Activated naive CD4-positive, alpha-beta T cell (primary cell): ENCODE results near the gene FAM234A.
"Not testable (repeated sequence)": the region's sequence is repeated elsewhere in the genome, so short reads cannot be mapped to it uniquely, and the experiment has no call there.

Experiments
- DNase-seq, 4 experiments: peaks; one replicate each; lab custom pipeline; 2025; lab: John Stamatoyannopoulos, UW

The FAM234A gene, protein sequence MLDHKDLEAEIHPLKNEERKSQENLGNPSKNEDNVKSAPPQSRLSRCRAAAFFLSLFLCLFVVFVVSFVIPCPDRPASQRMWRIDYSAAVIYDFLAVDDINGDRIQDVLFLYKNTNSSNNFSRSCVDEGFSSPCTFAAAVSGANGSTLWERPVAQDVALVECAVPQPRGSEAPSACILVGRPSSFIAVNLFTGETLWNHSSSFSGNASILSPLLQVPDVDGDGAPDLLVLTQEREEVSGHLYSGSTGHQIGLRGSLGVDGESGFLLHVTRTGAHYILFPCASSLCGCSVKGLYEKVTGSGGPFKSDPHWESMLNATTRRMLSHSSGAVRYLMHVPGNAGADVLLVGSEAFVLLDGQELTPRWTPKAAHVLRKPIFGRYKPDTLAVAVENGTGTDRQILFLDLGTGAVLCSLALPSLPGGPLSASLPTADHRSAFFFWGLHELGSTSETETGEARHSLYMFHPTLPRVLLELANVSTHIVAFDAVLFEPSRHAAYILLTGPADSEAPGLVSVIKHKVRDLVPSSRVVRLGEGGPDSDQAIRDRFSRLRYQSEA

DNA sequence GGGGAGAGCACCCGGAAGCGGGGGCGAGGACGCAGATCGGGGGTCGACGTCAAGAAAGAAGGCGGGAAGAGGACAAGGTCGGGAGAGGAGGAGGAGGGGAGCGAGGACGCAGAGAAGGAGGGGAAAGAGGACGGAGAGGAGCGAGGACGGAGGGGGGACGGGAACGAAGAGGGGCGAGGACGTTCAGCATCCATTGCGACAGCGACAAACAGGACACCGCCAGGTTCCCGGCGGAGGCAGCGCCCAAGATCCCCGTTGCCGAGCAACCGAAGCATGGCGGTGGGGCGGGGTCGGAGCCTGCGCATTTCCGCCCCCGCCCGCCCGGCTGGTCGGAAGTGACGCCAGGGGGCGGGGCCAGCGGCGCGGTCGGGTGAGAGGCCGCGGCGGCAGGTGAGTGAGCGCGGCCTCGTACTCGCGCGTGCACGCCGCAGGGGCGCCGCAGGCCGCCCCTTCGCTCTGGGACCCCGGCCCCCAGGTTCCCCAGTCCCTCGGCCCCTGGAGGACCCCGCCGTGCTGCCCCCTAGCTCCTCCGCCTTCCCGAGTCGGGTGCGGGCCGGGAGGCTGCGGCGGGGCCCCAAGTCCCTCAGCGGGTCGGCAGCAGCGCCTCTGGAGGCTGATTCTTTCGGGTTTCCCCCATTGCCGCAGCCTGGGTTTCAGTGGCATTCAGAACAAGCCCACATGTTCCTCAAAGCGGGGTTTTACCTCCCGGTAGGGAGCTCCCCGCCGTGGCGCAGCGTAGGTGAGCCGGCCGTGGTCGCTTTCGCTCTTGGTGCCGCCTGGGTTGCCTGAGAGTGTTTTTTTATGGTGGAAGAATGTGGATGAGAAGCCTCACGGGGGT, at the start of gene FAM234A:
TSS of gene FAM234A (plus strand) at position 354 of the 838 bp plus-strand sequence. CDS start 19,593 bp downstream, outside the sequence.
- DNase-seq = peak; percentile 84 to 94 (median 86)

DNA sequence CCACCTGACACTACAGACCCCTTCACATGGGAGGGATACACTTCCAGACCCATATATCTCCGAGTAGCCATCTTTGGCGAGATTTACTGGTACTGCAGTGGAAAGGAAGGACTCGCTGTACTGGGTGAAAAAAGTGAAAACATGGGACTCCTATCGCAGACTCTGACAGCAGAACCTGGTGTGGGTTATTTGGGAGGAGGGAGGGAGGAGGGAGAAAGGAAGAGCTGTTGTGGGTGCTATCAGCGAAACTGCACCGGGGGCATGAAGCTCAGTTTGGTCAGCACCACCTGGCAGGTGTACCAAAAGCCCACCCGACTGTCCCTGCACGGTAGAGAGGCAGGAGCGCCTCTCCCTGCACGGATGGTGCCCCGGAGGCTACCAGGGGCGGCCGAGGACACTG, 49.4 kb upstream of the FAM234A start:
- DNase-seq = no peak

DNA sequence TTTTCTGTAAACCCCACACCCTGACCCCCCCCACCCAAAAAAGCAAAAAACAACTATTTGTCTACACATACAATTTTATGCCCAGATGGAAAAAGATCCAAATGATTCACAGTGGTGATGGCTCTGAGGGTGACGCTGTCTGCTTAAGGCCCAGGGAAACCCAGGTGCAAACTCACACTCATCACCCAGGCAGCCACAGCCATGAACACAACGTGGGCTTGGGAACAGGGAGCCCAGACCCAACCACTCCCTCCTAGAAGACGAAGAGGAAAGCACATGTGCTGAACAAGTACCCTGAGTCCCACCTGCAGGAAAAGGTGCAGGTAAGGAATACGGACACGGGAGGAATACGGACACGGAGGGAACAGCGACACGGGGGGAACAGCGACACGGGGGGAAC, 48.9 kb upstream of the FAM234A start:
- no peak for DNase-seq

DNA sequence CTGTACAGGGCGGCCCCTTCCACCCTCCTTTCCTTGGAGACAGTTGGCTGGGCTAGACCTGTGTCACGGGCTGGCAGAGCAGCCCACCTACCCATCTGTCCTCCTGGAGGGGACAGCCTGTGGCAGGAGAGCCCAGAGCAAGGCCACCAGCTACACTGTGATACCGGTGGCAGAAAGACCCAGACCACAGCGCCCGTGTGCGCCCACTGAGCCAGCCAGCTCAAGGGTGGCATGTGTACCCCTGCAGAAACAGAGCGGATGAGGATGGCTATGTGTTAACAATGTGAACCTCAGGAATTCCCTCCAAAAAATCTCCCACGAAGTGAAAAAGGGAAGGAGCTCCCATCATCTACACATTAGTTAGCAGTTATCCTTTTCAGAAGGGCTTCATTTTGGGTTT, 47.3 kb upstream of the FAM234A start:
- no peak for DNase-seq

DNA sequence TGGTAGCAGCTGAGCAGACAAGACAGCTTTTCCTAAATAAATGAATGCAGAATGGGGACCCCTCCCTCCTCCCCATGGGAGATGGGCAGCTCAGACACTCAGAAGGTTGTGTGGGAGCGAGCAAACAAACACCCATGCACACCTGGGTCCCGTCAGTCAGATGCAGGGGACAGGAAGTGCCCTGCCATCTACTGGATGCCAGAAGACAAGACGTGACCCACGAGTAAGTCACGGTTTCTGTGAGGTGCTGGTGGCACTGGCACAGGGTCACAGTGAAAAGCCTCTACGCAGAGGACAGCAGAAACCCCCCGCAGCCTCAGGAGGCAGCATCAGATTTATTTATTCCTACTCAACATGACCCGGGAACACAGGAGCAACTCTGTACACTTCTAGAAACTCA, 45.9 kb upstream of the FAM234A start:
- peak in 1 of 4 experiments; percentile 16 for DNase-seq

DNA sequence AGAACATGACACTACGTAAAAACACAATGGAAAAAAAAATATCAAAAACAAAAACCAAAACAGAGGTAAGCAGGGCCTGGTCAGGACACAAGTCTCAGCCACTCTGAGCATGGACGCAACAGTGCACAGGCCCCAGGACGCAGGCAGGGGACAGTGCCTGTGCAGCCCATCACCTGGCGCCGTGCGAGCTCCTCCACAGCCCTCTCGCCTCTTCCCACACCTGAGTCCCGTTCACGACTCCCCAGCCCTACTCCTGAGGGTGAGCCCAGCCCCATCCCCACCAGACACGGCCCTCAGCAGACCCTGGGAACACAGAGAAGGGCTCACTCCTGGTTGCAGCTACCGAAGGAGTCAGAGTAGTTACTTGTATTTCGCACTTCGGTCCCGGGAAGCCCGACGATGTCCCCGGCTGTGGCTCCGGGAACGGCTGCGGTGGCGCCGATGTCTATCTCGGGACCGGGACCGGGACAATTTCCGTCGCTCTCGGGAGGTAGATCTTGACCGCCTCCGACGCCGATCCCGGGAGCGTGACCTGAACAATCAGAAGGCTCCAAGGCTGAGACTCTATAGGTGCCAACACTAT, 44.9 kb upstream of the FAM234A start:
- DNase-seq = no peak

DNA sequence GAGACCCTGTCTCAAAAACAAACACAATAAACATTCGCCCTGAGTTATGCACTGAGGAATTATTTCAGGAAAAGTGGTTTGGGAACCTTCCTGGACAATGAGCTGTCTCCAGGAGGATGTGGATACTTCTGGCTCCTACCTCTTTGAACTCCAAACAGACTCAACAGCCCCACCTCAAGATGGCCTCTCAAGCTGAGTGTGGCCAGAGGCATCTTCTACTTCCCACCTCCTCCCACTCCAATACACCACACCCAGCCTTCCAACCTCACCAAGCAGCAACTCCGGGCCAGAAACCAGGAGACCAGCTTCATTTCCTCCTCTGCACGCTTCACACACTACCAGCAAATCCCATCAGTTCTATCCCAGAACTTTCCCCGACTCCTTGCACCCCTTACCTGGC, 42.8 kb upstream of the FAM234A start:
- no peak for DNase-seq

DNA sequence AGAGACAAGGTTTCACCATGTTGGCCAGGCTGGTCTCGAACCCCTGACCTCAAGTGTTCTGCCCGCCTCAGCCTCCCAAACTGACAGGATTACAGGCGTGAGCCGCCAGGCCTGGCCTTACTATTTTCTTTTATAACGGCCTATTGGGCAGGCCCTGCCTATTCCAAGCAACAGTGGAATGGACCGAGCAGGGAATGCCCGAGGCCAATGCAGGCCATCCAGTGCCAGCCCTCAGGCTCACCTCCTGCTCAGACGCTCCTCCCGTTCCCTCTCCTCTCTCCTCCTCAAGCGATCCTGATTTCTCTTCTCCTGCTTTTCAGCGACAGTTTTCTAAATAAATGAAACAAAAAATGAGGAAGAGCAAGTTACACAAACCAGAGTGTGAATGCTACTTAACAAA, 41.9 kb upstream of the FAM234A start:
- DNase-seq = no peak

DNA sequence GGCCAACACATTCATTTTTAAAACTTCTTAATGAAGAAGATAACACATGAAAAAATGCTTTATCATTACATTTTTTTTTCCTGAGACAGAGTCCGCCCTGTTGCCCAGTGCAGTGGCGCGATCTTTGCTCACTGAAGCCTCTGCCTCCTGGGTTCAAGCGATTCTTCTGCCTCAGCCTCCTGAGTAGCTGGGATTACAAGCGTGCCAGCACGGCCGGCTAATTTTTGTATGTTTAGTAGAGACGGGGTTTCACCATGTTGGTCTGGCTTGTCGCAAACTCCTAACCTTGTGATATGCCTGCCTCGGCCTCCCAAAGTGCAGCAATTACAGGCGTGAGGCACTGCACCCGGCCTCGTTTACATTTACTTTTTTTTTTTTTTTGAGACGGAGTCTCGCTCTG, 41.2 kb upstream of the FAM234A start:
- no peak for DNase-seq

DNA sequence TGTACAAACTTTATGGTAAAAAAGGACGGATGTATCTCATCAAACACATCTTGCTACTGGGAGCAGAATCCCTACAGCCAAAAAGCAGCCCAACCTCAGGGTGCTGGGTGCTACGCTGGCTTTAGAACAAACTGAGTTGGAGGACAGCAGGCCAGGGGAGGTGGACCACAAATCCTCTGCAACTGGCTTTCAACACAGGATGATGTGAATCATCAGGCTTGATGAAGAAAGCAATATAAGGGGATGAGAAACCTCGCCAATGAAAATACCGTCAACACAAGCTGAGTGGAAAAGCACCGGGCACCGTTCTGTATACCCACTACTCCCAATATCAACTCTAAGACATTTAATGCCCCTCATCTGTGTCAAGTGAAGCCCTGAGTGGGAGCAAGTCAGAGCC, 40.1 kb upstream of the FAM234A start:
- no peak for DNase-seq

DNA sequence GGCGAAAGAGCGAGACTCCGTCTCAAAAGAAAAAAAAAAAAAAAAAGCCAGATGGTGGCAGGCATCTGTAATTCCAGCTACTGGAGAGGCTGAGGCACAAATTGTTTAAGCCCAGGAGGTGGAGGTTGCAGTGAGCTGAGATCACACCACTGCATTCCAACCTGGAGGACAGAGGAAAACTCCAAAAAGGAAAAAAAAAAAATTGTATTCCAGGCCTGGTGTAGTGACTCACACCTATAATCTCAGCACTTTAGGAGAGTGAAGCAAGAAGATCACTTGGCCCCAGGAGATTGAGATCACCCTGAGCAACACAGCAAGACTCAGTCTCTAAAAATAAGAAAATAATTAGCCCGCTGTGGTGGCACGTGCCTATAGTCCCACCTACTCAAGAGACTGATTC, 34.2 kb upstream of the FAM234A start:
- DNase-seq = no peak

DNA sequence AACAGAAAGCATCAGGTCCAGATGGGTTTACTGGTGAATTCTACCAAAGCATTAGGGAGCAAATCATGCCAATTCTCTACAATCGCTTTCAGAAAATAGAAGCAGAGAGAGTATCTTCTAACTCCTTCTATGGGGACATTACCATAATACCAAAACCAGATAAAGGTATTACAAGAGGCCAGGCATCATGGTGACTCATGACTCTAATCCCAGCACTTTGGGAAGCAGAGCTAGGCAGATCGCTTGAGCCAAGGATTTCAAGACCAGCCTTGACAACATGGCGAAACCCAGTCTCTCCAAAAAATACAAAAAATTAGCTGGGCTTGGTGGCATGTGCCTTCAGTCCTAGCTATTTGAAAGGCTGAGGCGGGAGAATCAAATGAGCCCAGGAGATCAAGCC, 31.4 kb upstream of the FAM234A start:
- DNase-seq = no peak

DNA sequence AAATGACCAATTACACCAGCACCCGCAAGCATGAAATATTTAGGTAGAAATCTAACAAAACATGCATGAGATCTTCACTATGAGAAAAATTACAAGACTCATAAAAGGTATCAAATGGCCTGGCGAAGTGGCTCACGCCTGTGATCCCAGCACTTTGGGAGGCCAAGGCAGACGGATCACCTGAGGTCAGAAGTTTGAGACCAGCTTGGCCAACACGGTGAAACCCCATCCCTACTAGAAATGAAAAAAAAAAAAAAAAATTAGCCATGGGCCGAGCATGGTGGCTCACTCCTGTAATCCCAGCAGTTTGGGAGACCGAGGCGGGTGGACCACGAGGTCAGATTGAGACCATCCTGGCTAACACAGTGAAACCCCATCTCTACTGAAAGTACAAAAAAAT, 30.6 kb upstream of the FAM234A start:
- DNase-seq = not testable (repeated sequence)

DNA sequence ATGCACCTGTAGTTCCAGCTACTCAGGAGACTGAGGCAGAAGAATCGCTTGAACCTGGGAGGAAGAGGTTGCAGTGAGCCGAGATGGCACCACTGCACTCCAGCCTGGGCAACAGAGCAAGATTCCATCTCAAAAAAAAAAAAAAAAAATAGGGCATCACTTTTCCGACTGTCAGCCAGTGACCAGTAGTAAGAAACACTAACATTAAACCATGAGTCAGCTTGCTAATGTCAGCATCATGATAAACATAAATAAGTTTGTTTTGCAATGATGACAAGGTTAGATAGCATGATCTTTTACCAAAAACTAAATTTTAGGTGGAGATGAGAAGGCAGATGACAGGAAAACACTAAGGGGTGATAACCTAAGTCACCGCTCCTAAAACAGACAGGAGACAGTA, 25.3 kb upstream of the FAM234A start:
- DNase-seq = not testable (repeated sequence)

DNA sequence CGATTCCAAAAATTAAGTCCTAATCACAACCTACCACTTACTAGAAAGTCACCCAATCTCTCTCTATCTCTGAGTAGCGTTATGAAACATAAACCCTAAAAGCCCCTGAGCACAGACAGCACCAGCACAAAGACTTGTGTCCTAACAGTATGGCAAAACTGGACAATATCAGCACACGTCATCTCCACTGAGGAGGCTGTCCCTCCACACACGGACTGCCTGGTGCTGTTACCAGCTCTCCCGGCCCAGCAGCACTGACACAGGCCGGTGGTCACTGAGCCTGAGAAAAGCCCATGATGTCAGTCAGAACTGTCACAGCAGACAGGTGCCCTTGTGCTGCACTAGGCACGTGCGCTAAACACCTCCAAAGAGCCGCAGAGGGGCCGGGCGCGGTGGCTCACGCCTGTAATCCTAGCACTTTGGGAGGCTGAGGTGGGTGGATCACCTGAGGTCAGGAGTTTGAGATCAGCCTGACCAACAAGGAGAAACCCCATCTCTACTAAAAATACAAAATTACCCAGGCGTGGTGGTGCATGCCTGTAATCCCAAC, 22.9 kb upstream of the FAM234A start:
- not testable (repeated sequence) for DNase-seq

DNA sequence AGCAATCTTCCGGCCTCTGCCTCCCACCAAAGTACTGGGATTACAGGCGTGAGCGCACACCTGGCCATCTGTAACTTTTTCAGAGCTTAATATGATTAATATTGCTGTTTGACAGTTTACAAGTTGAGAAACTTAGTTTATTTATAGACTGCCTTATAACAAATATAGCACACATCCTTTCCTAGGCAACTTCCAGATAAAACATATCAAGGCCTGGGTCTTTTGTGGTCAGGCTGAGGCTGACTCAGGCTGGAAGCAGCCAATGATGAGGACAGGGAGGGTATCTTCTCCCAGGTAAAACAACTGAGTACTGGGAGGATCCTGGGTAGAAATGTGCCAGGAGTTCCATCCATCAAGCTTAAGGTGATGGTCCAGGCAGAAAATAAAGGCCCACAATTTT, 21.6 kb upstream of the FAM234A start:
- no peak for DNase-seq

DNA sequence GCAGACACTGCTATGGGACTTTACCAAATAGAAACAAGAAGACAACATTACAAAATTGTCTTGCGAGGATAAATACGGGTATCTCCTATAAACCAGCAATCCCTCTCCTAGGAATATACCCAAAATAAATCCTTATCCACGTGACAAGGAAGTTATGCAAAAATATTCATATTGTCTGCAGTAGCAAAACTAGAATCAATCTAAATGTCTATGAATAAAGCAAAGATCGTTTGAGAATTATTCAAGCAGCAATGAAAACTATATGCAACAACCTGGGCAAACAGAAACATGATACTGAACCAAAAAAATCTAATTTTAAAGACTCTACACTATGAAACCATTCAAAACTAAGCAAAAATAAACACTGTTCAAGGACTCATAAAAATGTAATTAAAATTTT, 14.6 kb upstream of the FAM234A start:
- DNase-seq = no peak

DNA sequence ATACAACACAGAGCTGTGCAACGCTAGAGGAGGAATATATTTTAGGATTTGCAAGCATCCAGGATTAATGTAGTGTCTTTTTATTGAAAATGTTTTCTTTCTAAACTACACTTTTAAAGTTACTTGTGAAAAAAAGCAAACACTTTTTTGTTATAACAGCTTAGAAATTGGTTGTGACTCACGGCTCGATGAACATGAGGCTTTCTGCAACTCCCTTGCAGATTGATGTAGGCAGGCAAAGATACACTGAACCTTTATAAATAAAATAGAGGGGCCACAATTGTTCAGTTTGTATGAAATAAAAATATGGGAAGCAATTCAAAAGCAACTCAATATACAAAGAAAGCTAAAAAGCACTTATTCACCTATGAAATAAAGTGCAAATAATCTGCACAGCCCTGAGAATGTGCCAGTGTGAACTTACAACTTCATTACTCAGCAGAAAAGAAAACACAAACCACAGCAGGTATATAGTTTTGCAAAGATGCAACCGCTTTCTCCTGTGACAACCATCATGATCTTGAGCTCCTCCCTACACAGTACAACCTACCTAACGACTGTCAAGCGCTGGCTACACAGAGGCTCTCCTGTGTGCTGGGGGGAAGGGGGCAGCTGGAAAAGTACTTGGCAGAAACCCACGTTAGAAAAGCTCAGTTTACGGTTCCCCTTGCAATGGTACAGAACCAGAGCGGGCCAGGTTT, 6.3 kb upstream of the FAM234A start:
- no peak for DNase-seq

DNA sequence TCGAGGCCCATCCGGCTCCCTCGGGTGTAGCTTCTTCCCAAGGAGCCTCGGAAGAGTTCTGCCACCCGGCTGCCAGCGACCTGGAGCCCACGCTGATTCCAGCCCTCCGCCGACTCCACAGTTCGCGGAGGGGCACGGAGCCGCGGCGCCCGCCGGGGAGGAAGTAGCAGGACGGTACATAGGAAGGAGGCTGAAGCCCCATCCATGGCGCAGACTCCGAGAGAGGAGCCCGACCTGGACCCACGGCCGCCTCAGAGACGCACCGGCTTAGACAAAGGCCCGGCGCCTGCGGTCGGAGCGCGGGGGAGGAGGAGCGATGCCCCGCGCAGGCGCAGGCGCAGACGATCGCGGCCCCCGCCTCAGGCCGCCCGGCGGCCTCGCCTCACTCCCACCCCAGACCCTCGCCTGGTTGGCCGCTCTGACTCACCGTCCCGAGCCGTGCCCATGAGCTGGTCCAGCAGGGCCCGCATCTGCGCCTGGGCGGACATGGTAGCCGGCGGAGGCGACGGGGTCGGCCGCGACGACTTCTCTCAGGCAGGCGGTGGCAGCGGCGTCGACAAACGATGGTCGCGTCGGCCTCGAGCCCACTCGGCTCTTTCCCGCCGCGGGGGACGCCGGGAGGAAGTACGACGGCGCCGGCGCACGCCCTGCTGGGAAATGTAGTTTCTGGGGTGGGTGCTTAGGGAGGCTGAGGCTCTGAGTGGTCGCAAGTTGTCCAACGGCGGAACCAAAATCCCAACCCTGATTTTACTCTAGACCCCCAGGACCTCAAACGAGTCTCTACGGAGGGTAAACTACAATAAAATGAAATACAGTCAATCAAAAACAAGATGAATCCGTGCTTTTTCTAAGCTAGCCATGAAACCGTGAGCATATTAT, 5.5 kb upstream of the FAM234A start, which contains the start of gene LUC7L:
TSS of gene LUC7L (minus strand) at position 598 of the 879 bp plus-strand sequence. CDS start at position 488, 110 bp downstream.
- DNase-seq = peak; percentile 52 to 83 (median 68)

DNA sequence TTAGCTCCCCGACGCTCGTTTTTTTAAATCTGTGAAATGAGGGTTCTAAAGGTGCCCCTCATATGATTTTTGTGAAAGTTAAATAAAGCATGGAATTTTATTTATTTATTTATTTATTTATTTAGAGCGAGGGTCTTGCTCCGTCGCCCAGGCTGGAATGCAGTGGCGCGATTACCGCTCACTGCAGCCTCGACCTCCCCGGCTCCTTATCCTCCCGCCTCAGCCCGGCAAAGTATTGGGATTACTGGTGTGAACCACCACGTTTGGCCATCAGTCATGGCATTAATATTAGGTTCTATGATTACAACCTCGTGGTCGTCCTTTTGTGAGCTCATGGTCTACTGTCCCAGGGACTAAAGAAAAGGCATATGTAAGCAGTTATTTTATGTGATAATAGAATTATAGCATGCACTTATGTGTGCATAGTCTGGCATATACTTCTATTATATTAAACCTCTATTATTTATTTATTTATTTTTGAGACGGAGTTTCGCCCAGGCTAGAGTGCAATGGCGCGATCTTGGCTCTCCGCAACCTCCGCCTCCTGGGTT, 4.8 kb upstream of the FAM234A start:
- no peak for DNase-seq
